HG02678 (cell line): ENCODE results near the gene NCKAP1.
"Not testable (repeated sequence)": the region's sequence is repeated elsewhere in the genome, so short reads cannot be mapped to it uniquely, and the experiment has no call there.

Experiments
- ATAC-seq: cut with Tn5 transposase; IDR thresholded peaks from one replicate; pipeline ENCODE4 v1.9.1; 2021; ENCODE audit warnings: mild to moderate bottlenecking, moderate library complexity; ENCODE audit not compliant: unreplicated experiment

NCKAP1 gene

GRCh38 chr2:182883451-182883850, 154.8 kb downstream of the NCKAP1 start:
- no peak for ATAC-seq

- ATAC-seq: not testable (repeated sequence)
These were observed 158.2 kb downstream of the NCKAP1 start for GRCh38 chr2:182880100-182880499.

- ATAC-seq: not testable (repeated sequence)
These were observed 161.6 kb downstream of the NCKAP1 start for GRCh38 chr2:182876653-182877052.

GRCh38 chr2:182870227-182870626, 168.0 kb downstream of the NCKAP1 start:
- ATAC-seq: no peak

GRCh38 chr2:182868054-182868796, 170.0 kb downstream of the NCKAP1 start:
- ATAC-seq: no peak

GRCh38 chr2:182867426-182868053, 170.7 kb downstream of the NCKAP1 start:
- ATAC-seq: no peak

- ATAC-seq: no peak
These were observed 171.5 kb downstream of the NCKAP1 start, which contains the start of gene FRZB for GRCh38 chr2:182866461-182867406. TSS of gene FRZB (minus strand) at chr2:182866637. CDS start at chr2:182866552, 85 bp downstream.

- ATAC-seq: no peak
These were observed 172.2 kb downstream of the NCKAP1 start for GRCh38 chr2:182866095-182866460.

- ATAC-seq: no peak
These were observed 173.2 kb downstream of the NCKAP1 start for GRCh38 chr2:182864949-182865570.

GRCh38 chr2:182863642-182864041, 174.6 kb downstream of the NCKAP1 start:
- ATAC-seq: no peak

- no peak for ATAC-seq
These were observed 176.2 kb downstream of the NCKAP1 start for GRCh38 chr2:182862091-182862490.

GRCh38 chr2:182860858-182861257, 177.4 kb downstream of the NCKAP1 start:
- no peak for ATAC-seq
